ENCODE data around the gene CZIB. TPM values are rescaled to one million over a fixed set of nuclear protein-coding genes. Genes with fewer than 3 reads are reported as not detected.

The CZIB gene
- 100 to 1,000 TPM in 1 of 3 donors, 10 to 100 TPM in 2; 70.8 to 126 (median 84.2) TPM for polyA plus RNA-seq

GRCh38 chr1:53220171-53220961 is at the start of gene CZIB:
TSS of gene CZIB (minus strand) at chr1:53220634. CDS start at chr1:53220575, 59 bp downstream.
- Mint-ChIP-seq H3K9me3 (no peaks in the 10 kb centered on the region), H3K27ac (peak within 1 kb of the TSS; percentile 92 to 98 (median 98)), H3K36me3 (peaks cover 0 to 2% (median 0%) of the 10 kb centered on the region in 3 donors), H3K4me1 (peaks cover 24 to 26% of the 10 kb centered on the region in 2 donors), H3K4me3 (peak within 1 kb of the TSS; percentile 90 to 96 (median 93)), H3K27me3 (ENCODE audit: low read depth in 3 of 3) (peaks cover 11 to 14% (median 13%) of the 10 kb centered on the region in 3 donors)
- peak; percentile 93 to 94 (median 94) for DNase-seq

DNA sequence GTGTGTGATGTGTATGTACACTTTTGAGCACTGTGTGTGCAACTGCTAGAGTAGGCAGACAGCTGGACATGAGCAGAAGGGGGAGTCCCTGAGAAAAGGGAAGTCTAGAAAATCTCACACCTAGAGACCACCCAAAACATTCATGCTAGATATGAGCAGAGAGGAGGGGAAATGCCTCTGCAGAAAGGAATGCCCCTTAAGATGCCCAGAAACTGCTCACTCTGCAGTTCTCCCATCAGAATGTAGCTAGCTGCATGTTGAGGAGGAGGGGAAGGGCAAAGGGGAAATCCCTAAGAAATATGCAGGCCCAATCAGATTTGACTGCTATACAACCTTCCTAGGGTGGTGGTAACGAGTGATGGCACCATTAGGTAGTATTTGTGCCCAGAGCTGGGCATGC is 49.7 kb upstream of the CZIB start:
- Mint-ChIP-seq H3K4me1 (no peaks in the 10 kb centered on the region), H3K27me3 (ENCODE audit: low read depth in 3 of 3) (peaks cover 0 to 2% (median 0%) of the 10 kb centered on the region in 3 donors), H3K36me3 (peaks cover 9 to 26% (median 13%) of the 10 kb centered on the region in 3 donors), H3K27ac (no peak overlapping the region), H3K9me3 (no peaks in the 10 kb centered on the region), H3K4me3 (no peak overlapping the region)
- DNase-seq = no peak

GRCh38 chr1:53267761-53268160 is 47.3 kb upstream of the CZIB start:
- Mint-ChIP-seq H3K4me3 (no peak overlapping the region), H3K9me3 (no peaks in the 10 kb centered on the region), H3K27me3 (ENCODE audit: low read depth in 3 of 3) (peaks cover 0 to 2% (median 0%) of the 10 kb centered on the region in 3 donors), H3K36me3 (peaks cover 9 to 20% (median 18%) of the 10 kb centered on the region in 3 donors), H3K4me1 (no peaks in the 10 kb centered on the region), H3K27ac (no peak overlapping the region)
- DNase-seq = no peak

DNA sequence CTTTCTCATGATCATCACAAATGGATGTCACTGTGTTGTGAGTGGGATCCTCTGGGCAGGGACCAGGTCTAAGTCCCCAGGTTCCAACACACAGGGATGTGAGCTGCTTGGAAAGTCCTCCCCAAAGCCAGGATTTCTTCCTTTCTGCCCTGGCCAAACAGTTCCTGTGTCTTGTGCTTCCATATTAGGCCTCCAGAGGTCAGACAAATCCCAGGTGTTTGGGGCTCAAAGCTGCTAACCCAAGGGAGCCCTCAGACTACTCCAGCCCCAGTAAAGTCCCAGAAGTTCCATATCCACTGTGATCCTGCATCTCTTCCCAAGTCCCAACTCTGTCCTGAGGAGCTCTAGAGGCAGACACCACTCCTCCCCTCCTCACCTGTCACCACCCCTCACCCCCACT is 45.6 kb upstream of the CZIB start:
- Mint-ChIP-seq H3K36me3 (peaks cover 11 to 24% (median 18%) of the 10 kb centered on the region in 3 donors), H3K4me3 (no peak overlapping the region), H3K27me3 (ENCODE audit: low read depth in 3 of 3) (peaks cover 0 to 2% (median 0%) of the 10 kb centered on the region in 3 donors), H3K27ac (no peak overlapping the region), H3K9me3 (no peaks in the 10 kb centered on the region), H3K4me1 (no peaks in the 10 kb centered on the region)
- DNase-seq = no peak

DNA sequence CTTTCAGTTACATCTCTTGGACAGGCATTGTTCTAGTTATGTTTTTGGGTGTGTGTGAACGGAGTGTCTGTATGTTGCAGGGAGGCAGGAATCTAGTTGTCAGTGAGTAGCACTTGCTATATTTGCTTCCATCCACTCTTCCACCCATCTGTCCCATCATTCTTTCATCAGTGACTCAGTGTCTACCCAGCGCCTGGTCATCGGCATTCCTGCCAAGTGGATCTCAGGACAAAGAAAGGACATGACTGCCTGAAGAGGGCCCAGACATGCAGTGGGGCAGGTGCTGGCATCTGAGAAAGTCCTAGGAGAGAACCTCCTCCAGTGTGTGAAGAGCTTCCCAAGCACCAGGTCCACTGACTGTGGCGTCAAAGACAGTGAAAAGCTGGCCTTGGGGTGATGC is 45.1 kb upstream of the CZIB start:
- no peak overlapping the region for H3K4me3 Mint-ChIP-seq
- no peak for DNase-seq
- peaks cover 0 to 2% (median 0%) of the 10 kb centered on the region in 3 donors for H3K27me3 Mint-ChIP-seq (ENCODE audit: low read depth in 3 of 3)
- no peaks in the 10 kb centered on the region for H3K4me1 Mint-ChIP-seq
- H3K27ac Mint-ChIP-seq = no peak overlapping the region
- H3K36me3 Mint-ChIP-seq = peaks cover 12 to 29% (median 18%) of the 10 kb centered on the region in 3 donors
- H3K9me3 Mint-ChIP-seq = no peaks in the 10 kb centered on the region

DNA sequence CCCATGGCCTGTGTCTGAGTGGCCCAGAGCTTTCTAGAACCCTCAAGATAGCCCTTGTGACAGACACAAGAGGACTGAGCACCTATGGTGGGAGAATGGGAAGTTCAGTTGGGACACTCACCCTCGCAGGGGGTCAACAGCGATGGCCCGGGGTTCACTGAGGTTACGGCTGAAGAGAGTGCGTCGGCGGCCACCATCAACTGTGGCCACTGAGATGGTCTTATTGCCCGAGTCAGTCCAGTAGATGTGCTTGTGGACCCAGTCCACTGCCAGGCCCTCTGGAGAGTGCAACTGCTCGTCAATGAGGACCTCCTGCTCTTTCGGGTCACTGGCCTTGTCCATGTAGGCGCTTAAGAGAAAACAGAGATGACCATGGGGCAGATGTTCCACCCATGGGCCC is 43.6 kb upstream of the CZIB start:
- Mint-ChIP-seq H3K4me3 (no peak overlapping the region), H3K27me3 (ENCODE audit: low read depth in 3 of 3) (peaks cover 0 to 2% (median 0%) of the 10 kb centered on the region in 3 donors), H3K36me3 (peaks cover 13 to 36% (median 18%) of the 10 kb centered on the region in 3 donors), H3K9me3 (no peaks in the 10 kb centered on the region), H3K27ac (no peak overlapping the region), H3K4me1 (no peaks in the 10 kb centered on the region)
- no peak for DNase-seq

DNA sequence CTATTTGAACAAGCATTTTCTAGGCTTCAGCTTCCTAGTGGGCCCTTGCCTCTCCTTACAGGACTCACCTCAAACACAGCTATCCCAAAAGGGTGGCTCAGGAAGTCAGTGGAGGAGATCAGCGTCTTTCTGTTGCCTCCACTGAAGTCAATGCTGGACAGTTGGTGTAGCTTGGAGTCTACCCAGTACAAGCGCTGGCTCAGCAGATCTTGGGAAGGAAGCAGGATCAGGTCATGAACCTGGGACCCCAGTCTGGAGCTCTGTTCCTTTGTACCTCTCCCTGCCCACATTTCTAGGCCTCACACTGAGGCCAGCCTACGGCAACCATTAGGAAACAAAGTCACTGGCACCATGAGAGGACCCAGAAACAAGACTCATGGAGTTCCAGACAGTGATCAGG is 41.6 kb upstream of the CZIB start:
- peaks cover 0 to 2% (median 0%) of the 10 kb centered on the region in 3 donors for H3K27me3 Mint-ChIP-seq (ENCODE audit: low read depth in 3 of 3)
- no peaks in the 10 kb centered on the region for H3K9me3 Mint-ChIP-seq
- DNase-seq = no peak
- H3K4me3 Mint-ChIP-seq = no peak overlapping the region
- no peak overlapping the region for H3K27ac Mint-ChIP-seq
- no peaks in the 10 kb centered on the region for H3K4me1 Mint-ChIP-seq
- H3K36me3 Mint-ChIP-seq = peaks cover 17 to 36% (median 23%) of the 10 kb centered on the region in 3 donors

DNA sequence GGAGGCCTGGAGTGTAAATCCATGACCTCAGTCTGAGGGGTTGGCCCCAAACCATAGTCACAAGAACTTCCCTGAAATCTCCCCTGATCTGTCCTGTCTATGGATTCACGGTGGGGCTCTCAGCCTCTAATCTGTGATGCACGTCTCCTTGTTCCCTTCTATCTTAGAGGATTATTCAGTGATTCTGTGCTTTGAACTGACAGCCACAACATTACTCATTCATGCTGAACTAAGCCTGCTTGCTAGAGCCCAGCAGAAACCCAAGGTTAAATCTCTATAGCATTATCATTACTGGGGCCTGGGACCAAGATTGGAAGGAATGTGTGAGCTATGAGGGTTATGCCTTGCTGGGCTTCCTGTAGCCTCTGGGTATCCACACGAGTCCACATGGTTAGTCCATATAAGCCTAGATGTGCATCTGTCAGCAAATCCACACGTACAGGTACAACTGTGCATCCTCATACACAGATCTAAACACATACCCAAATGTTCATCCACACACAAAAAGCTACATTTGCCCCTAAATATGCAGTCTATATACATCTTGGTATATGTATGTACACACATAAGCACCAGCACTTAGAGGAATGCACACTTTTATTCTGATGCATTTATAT is 40.3 kb upstream of the CZIB start:
- Mint-ChIP-seq H3K4me3 (no peak overlapping the region), H3K36me3 (peaks cover 11 to 26% (median 19%) of the 10 kb centered on the region in 3 donors), H3K27me3 (ENCODE audit: low read depth in 3 of 3) (peaks cover 0 to 2% (median 0%) of the 10 kb centered on the region in 3 donors), H3K27ac (no peak overlapping the region), H3K4me1 (no peaks in the 10 kb centered on the region), H3K9me3 (no peaks in the 10 kb centered on the region)
- no peak for DNase-seq

GRCh38 chr1:53259932-53260331 is 39.5 kb upstream of the CZIB start:
- Mint-ChIP-seq H3K4me1 (no peaks in the 10 kb centered on the region), H3K4me3 (no peak overlapping the region), H3K27ac (no peak overlapping the region), H3K36me3 (peaks cover 11 to 19% (median 12%) of the 10 kb centered on the region in 3 donors), H3K9me3 (no peaks in the 10 kb centered on the region), H3K27me3 (ENCODE audit: low read depth in 3 of 3) (peaks cover 0 to 2% (median 0%) of the 10 kb centered on the region in 3 donors)
- no peak for DNase-seq

- H3K4me3 Mint-ChIP-seq = no peak overlapping the region
- peaks cover 0 to 2% (median 0%) of the 10 kb centered on the region in 3 donors for H3K27me3 Mint-ChIP-seq (ENCODE audit: low read depth in 3 of 3)
- no peak for DNase-seq
- H3K4me1 Mint-ChIP-seq = no peaks in the 10 kb centered on the region
- H3K9me3 Mint-ChIP-seq = no peaks in the 10 kb centered on the region
- no peak overlapping the region for H3K27ac Mint-ChIP-seq
- H3K36me3 Mint-ChIP-seq = peaks cover 15 to 22% (median 16%) of the 10 kb centered on the region in 3 donors
These were observed 37.8 kb upstream of the CZIB start for GRCh38 chr1:53258216-53258615.

- Mint-ChIP-seq H3K9me3 (no peaks in the 10 kb centered on the region), H3K27me3 (ENCODE audit: low read depth in 3 of 3) (peaks cover 0 to 2% (median 0%) of the 10 kb centered on the region in 3 donors), H3K36me3 (peaks cover 15 to 22% (median 18%) of the 10 kb centered on the region in 3 donors), H3K4me1 (no peaks in the 10 kb centered on the region), H3K27ac (peak overlapping the region in 2 of 6 donors; percentile 3 to 8), H3K4me3 (no peak overlapping the region)
- DNase-seq = no peak
These were observed 37.1 kb upstream of the CZIB start for GRCh38 chr1:53257454-53258081.

GRCh38 chr1:53256511-53257453 is 36.3 kb upstream of the CZIB start:
- Mint-ChIP-seq H3K27ac (peak overlapping the region in 2 of 6 donors; percentile 8 to 18), H3K36me3 (peaks cover 15 to 21% (median 21%) of the 10 kb centered on the region in 3 donors), H3K4me1 (no peaks in the 10 kb centered on the region), H3K4me3 (no peak overlapping the region), H3K9me3 (no peaks in the 10 kb centered on the region), H3K27me3 (ENCODE audit: low read depth in 3 of 3) (peaks cover 0 to 2% (median 0%) of the 10 kb centered on the region in 3 donors)
- no peak for DNase-seq

GRCh38 chr1:53255031-53255430 is 34.6 kb upstream of the CZIB start:
- no peaks in the 10 kb centered on the region for H3K9me3 Mint-ChIP-seq

More at GRCh38 chr1:53255031-53255430, 34.6 kb upstream of the CZIB start:
- H3K27ac Mint-ChIP-seq = no peak overlapping the region
- no peaks in the 10 kb centered on the region for H3K4me1 Mint-ChIP-seq
- DNase-seq = no peak
- H3K36me3 Mint-ChIP-seq = peaks cover 15 to 20% (median 19%) of the 10 kb centered on the region in 3 donors
- peaks cover 0 to 2% (median 0%) of the 10 kb centered on the region in 3 donors for H3K27me3 Mint-ChIP-seq (ENCODE audit: low read depth in 3 of 3)
- H3K4me3 Mint-ChIP-seq = no peak overlapping the region
